Fibroblast of lung (primary cell): Measurements from ENCODE around the gene COTL1. TPM values are rescaled to one million over a fixed set of nuclear protein-coding genes. Genes with fewer than 3 reads are reported as not detected.

ENCODE experiments used
- DNase-seq, 2 donors: peaks; one replicate each; pipeline versions ENCODE4 v3.0.0 to v3.0.0-alpha.2; 2010; ENCODE audit warnings: low read depth in 2 of 2
- H2AFZ ChIP-seq: 2 replicates; pipeline ENCODE4 v1.5.1; 2012; ENCODE audit warnings: low read length, control low read depth, inconsistent platforms
- H3K27ac ChIP-seq: 2 replicates; pipeline ENCODE4 v1.5.1; 2011; ENCODE audit warnings: low read length, control low read depth; ENCODE audit not compliant: insufficient read depth
- H3K27me3 ChIP-seq: 2 replicates; pipeline ENCODE4 v1.5.1; 2011; ENCODE audit warnings: mild to moderate bottlenecking, low read length; ENCODE audit not compliant: control insufficient read depth, insufficient read depth
- H3K36me3 ChIP-seq: 2 replicates; pipeline ENCODE4 v1.5.1; 2011; ENCODE audit warnings: low read length; ENCODE audit not compliant: control insufficient read depth, insufficient read depth
- H3K4me1 ChIP-seq: 2 replicates; pipeline ENCODE4 v1.5.1; 2011; ENCODE audit warnings: low read length; ENCODE audit not compliant: control insufficient read depth, insufficient read depth; ENCODE audit errors: extremely low read depth
- H3K4me2 ChIP-seq: 2 replicates; pipeline ENCODE4 v1.5.1; 2011; ENCODE audit warnings: low read length, control low read depth; ENCODE audit not compliant: insufficient read depth; ENCODE audit errors: extremely low read depth
- H3K4me3 ChIP-seq, 4 experiments: fragments of 200-600 bp in 1 of 4; sonication (generic) in 1 of 4; replicated peaks in 1 of 4; 2 replicates each; pipeline ENCODE4 v1.5.1; 2011 to 2016; ENCODE audit warnings: low read length in 4 of 4, low read depth in 3 of 4, mild to moderate bottlenecking in 3 of 4, control low read depth in 2 of 4, inconsistent platforms in 1 of 4, mixed read lengths in 1 of 4; ENCODE audit not compliant: insufficient read depth in 1 of 4; ENCODE audit errors: control extremely low read depth in 1 of 4
- H3K79me2 ChIP-seq: 2 replicates; pipeline ENCODE4 v1.5.1; 2012; ENCODE audit warnings: mild to moderate bottlenecking, low read length, inconsistent platforms; ENCODE audit not compliant: control insufficient read depth, insufficient read depth
- H3K9ac ChIP-seq: 2 replicates; pipeline ENCODE4 v1.5.1; 2011; ENCODE audit warnings: mild to moderate bottlenecking, low read length, control low read depth; ENCODE audit not compliant: insufficient read depth
- H3K9me3 ChIP-seq: 2 replicates; pipeline ENCODE4 v1.5.1; 2012; ENCODE audit warnings: low read depth, low read length; ENCODE audit not compliant: control insufficient read depth, insufficient read depth
- H4K20me1 ChIP-seq: 2 replicates; pipeline ENCODE4 v1.5.1; 2011; ENCODE audit warnings: low read length; ENCODE audit not compliant: control insufficient read depth, insufficient read depth; ENCODE audit errors: extremely low read depth
- EZH2 ChIP-seq: IDR thresholded peaks from 2 replicates; pipeline ENCODE4 v1.5.1; 2012; ENCODE audit warnings: low read length, control low read depth, mild to moderate bottlenecking; ENCODE audit errors: missing control alignments
- polyA plus RNA-seq, 2 donors: library from polyadenylated mRNA; depleted of rRNA in 1 of 2; stranded (reverse) in 1 of 2; unstranded in 1 of 2; fragments of >200 nt; gene quantifications; 2 replicates each; pipeline ENCODE4 v1.2.1, GENCODE V29; 2011 to 2012; ENCODE audit warnings: missing spikeins in 1 of 2
- total RNA-seq: library from RNA; depleted of rRNA; stranded (reverse); fragments of >200 nt; gene quantifications from 2 replicates; pipeline ENCODE4 v1.2.1, GENCODE V29; 2014
- TF ChIP-seq, protein P1 (sequence below), 2 donors: IDR thresholded peaks in 1 of 2; conservative IDR thresholded peaks in 1 of 2; 1 replicate in 1 of 2; 2 replicates in 1 of 2; pipeline ENCODE4 v1.5.1; 2011 to 2012; ENCODE audit warnings: low read length in 2 of 2, control low read depth in 1 of 2, inconsistent platforms in 1 of 2, low read depth in 1 of 2, mild to moderate bottlenecking in 1 of 2

Gene COTL1
- total and polyA plus RNA-seq, 2 donors (not counting 1 experiment from before 2014, with no cell fraction given), result 103 to 192 TPM

DNA sequence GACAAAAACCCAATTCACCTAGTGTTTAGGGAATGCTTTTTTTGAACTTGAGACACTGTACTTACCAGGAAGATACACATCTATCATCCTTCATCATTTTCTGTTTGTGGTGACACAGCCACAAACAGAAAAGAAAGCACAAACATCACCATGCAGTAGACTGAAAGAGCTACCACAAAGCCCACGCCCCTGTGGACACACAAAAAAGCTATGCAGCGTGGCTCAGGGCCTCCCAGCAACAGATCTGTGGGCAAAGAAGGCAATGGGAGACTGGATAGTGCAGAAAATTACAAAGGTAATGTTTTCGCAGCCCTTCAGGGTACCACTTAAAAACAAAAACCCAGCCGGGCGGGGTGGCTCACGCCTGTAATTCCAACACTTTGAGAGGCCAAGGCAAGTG lies 9.6 kb downstream of the COTL1 start:
- H3K4me1 ChIP-seq, result peaks cover 11% of the 10 kb centered on the region
- no peak overlapping the region for H3K27ac ChIP-seq
- no peak overlapping the region for H3K9ac ChIP-seq
- no peaks in the 10 kb centered on the region for H3K9me3 ChIP-seq
- peaks cover 9% of the 10 kb centered on the region for H3K36me3 ChIP-seq
- peaks cover 4% of the 10 kb centered on the region for H4K20me1 ChIP-seq
- no peaks in the 10 kb centered on the region for H3K27me3 ChIP-seq
- TF ChIP-seq, protein P1, sequence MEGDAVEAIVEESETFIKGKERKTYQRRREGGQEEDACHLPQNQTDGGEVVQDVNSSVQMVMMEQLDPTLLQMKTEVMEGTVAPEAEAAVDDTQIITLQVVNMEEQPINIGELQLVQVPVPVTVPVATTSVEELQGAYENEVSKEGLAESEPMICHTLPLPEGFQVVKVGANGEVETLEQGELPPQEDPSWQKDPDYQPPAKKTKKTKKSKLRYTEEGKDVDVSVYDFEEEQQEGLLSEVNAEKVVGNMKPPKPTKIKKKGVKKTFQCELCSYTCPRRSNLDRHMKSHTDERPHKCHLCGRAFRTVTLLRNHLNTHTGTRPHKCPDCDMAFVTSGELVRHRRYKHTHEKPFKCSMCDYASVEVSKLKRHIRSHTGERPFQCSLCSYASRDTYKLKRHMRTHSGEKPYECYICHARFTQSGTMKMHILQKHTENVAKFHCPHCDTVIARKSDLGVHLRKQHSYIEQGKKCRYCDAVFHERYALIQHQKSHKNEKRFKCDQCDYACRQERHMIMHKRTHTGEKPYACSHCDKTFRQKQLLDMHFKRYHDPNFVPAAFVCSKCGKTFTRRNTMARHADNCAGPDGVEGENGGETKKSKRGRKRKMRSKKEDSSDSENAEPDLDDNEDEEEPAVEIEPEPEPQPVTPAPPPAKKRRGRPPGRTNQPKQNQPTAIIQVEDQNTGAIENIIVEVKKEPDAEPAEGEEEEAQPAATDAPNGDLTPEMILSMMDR (conservative IDR thresholded peaks at IDR 0.05 in 1 of 2, IDR thresholded peaks at IDR 0.05 in 1 of 2; ENCODE audit: low read depth in 1 of 2, low read length in 2 of 2), result no peak
- no peak for TF ChIP-seq EZH2
- peaks cover 95% of the 10 kb centered on the region for H3K79me2 ChIP-seq
- H3K4me2 ChIP-seq, result no peak overlapping the region
- no peak for DNase-seq
- no peak overlapping the region for H2AFZ ChIP-seq
- H3K4me3 ChIP-seq, result no peak overlapping the region

DNA sequence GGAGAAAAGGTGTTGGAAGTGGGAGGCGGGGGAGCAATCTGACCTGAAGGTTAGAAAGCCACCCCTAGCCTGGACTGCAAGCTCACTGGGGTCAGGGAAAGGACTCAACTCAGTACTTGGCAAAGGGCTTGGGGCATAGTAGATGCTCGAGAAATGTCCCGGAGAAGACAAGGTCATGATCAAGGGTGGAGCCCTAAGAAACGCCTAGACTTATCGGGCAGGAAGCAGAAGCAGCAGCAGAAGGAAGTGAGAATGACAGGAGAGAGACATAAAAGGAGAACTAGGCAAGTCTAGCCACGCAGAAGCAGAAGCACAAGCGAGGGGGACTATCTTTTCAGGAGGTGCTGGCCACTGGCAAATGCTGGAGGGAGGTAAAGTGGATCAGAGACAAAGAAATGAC lies 10.2 kb downstream of the COTL1 start:
- H3K4me1 ChIP-seq, result peaks cover 15% of the 10 kb centered on the region
- no peaks in the 10 kb centered on the region for H3K27me3 ChIP-seq
- no peak overlapping the region for H3K9ac ChIP-seq
- peaks cover 10% of the 10 kb centered on the region for H3K36me3 ChIP-seq
- H3K4me3 ChIP-seq, result no peak overlapping the region
- H3K27ac ChIP-seq, result no peak overlapping the region
- peaks cover 4% of the 10 kb centered on the region for H4K20me1 ChIP-seq
- TF ChIP-seq, protein P1 (conservative IDR thresholded peaks at IDR 0.05 in 1 of 2, IDR thresholded peaks at IDR 0.05 in 1 of 2; ENCODE audit: low read depth in 1 of 2, low read length in 2 of 2), result no peak
- no peak for TF ChIP-seq EZH2
- H3K9me3 ChIP-seq, result no peaks in the 10 kb centered on the region
- peaks cover 92% of the 10 kb centered on the region for H3K79me2 ChIP-seq
- H3K4me2 ChIP-seq, result no peak overlapping the region
- H2AFZ ChIP-seq, result no peak overlapping the region
- DNase-seq, result no peak

DNA sequence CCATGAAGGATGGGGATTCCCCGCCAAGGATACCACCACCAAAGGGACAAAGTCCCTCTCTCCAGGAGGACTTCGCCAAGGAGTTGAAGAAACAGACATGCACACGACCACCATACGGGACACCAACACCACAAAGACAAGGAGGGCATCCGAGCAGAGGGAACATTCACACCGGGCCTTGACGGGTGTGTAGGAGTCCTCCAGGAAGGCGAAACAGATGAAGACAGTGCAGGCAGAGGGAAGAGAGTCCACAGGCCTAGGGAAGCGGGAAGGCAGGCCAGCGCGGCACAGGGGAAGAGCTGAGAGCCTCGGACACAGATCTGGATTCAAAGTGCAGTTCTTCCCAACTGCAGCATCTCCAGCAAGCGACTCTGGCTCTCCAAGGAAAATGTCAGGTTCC lies 10.8 kb downstream of the COTL1 start:
- Histone ChIP-seq H3K36me3 (peaks cover 9% of the 10 kb centered on the region), H3K27ac (no peak overlapping the region), H3K4me2 (no peak overlapping the region), H3K4me3 (no peak overlapping the region), H3K79me2 (peaks cover 91% of the 10 kb centered on the region), H3K4me1 (peaks cover 19% of the 10 kb centered on the region), H4K20me1 (peaks cover 4% of the 10 kb centered on the region), H2AFZ (no peak overlapping the region), H3K27me3 (no peaks in the 10 kb centered on the region), H3K9me3 (no peaks in the 10 kb centered on the region), H3K9ac (no peak overlapping the region)
- TF ChIP-seq, protein P1 (conservative IDR thresholded peaks at IDR 0.05 in 1 of 2, IDR thresholded peaks at IDR 0.05 in 1 of 2; ENCODE audit: low read depth in 1 of 2, low read length in 2 of 2), result no peak
- TF ChIP-seq EZH2, result no peak
- no peak for DNase-seq
